GM13977 (cell line): Measurements from ENCODE around the gene OR4Q3.
"Not testable (repeated sequence)": the region's sequence is repeated elsewhere in the genome, so short reads cannot be mapped to it uniquely, and the experiment has no call there.

ENCODE experiments used
- DNase-seq: peaks from one replicate; pipeline ENCODE4 v3.0.0; 2012; ENCODE audit warnings: low spot score
- in situ Hi-C: fragments of 300-500 bp; cut with MboI; formaldehyde crosslinking; loops from one replicate; pipeline ENCODE4 v1.12.0; 2022; ENCODE audit warnings: low sequenced_read_pairs, low pct_unique_long_range_greater_than_20kb, mixed read lengths, inconsistent platforms; ENCODE audit not compliant: unreplicated experiment
- TF ChIP-seq, protein P1 (sequence below): IDR thresholded peaks from 2 replicates; pipeline ENCODE4 v1.5.1; 2012; ENCODE audit warnings: mild to moderate bottlenecking, control low read depth; ENCODE audit not compliant: insufficient read depth; ENCODE audit errors: extremely low read depth, missing control alignments

The OR4Q3 gene

GRCh38 chr14:19743256-19743655 lies at the start of gene OR4Q3:
OR4Q3 (plus strand) TSS chr14:19743571.
- TF ChIP-seq, protein P1, sequence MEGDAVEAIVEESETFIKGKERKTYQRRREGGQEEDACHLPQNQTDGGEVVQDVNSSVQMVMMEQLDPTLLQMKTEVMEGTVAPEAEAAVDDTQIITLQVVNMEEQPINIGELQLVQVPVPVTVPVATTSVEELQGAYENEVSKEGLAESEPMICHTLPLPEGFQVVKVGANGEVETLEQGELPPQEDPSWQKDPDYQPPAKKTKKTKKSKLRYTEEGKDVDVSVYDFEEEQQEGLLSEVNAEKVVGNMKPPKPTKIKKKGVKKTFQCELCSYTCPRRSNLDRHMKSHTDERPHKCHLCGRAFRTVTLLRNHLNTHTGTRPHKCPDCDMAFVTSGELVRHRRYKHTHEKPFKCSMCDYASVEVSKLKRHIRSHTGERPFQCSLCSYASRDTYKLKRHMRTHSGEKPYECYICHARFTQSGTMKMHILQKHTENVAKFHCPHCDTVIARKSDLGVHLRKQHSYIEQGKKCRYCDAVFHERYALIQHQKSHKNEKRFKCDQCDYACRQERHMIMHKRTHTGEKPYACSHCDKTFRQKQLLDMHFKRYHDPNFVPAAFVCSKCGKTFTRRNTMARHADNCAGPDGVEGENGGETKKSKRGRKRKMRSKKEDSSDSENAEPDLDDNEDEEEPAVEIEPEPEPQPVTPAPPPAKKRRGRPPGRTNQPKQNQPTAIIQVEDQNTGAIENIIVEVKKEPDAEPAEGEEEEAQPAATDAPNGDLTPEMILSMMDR = no peak
- in situ Hi-C loops = no loop called here
- DNase-seq = no peak

GRCh38 chr14:19729359-19729758 lies 14.0 kb upstream of the OR4Q3 start:
- in situ Hi-C loops = no loop called here
- DNase-seq = no peak
- TF ChIP-seq, protein P1 = no peak

DNA sequence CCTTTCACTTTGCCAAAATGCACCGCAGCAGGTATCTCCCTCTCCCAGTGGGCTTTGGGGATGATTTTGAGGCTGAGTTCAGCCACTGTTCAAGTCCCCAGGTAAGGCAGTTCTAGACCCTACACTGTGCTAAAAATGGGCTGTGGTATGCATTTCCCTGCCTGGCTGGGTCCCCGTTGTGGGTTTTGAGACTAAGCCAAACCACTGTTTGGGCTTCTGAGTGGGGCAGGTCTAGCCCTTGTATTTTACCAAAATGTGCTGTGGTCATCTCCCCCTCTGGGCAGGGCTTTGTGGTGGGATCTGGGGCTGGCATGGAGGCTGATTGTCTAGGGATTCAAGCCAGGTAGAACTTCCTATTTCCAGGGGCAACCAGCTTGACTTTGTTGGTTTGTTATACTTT lies 13.6 kb upstream of the OR4Q3 start:
- TF ChIP-seq, protein P1 = no peak
- DNase-seq = no peak
- in situ Hi-C loops = no loop called here

- in situ Hi-C loops, DNase-seq: not testable (repeated sequence)
Measured at GRCh38 chr14:19733893-19734292, 9.5 kb upstream of the OR4Q3 start.

DNA sequence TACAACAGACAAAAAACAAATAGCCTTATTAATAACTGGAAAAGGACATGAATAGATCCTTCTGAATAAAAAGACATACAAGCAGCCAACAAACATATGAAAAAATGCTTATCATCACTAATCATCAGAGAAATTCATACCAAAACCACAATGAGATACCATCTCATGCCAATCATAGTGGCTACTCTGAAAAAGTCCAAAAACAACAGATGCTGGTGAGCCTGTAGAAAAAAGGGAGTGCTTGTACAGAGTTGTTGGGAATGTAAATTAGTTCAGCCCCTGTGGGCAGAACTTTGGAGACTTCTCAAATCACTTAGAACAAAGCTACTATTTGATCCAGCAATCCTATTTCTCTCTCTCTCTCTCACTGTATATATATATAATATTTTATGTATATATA lies 8.9 kb downstream of the OR4Q3 start:
- in situ Hi-C loops, DNase-seq: not testable (repeated sequence)

DNA sequence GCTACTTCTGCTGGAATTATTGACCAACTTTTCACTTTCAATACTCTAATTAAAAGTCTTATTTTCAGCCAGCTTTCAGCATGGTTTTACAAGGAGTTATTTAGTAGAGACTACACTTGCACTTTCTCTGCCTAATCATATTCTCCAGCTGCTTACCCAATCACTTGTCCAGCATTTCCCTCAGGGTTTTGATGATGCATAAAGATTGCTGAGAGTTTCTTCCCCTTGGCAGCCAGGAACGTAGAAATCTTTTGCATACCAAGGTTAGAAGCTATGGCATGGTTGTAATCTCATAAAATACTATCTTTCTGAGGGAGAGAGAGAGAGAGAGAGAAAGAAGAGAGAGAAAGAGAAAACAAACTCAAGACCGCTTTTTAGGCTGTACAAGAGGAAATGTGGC lies 10.8 kb downstream of the OR4Q3 start:
- in situ Hi-C loops = no loop called here
- TF ChIP-seq, protein P1 = no peak
- DNase-seq = no peak

DNA sequence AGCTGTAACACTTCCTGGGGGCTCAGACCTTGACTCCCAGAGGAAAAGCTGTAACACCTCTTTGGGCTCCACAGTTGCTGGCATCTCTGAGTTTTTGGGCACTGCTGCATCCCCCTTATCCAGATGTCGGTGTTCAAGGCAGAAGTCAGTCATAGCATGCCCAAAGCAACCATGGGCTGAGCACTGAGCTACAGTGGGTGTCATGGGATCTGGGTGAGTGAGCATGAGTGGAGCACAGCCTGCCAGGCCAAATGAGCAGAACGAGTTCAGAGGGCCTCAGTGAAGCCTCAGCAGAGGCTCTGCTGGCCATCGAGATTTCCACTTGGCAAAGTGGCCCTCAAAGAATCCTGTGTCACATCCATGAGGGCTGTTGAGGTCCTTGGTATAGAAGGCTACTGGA lies 28.1 kb downstream of the OR4Q3 start:
- in situ Hi-C loops, DNase-seq: not testable (repeated sequence)

- no peak for DNase-seq
- in situ Hi-C loops = no loop called here
Measured at GRCh38 chr14:19771895-19772430, 28.6 kb downstream of the OR4Q3 start.

GRCh38 chr14:19772454-19772853 lies 29.1 kb downstream of the OR4Q3 start:
- in situ Hi-C loops, DNase-seq: not testable (repeated sequence)

More at GRCh38 chr14:19771895-19772430, 28.6 kb downstream of the OR4Q3 start:
- TF ChIP-seq, protein P1 = no peak

DNA sequence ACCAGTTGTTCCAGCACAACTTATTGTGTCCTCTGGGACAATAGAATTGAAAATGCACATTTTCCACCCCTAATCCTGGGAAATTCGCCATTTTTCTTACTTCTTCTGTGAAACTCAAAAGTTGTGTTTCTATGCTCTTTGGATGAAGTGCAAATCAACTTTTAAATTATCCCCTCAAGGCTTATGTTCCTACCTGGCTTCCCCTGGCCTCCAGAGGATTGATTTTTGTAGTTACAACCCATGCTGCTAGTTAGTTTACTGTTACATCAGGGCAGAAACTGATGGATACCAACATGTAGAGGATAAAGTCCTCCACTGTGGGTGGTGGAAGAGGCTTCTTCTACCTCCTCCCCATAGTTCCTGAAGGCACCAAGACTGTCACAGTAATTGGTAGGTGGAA lies 29.8 kb downstream of the OR4Q3 start, which contains the start of gene OR4M1:
OR4M1 (plus strand) TSS at position 301 of the 400 bp plus-strand sequence. CDS start 6,819 bp downstream, outside the sequence.
- in situ Hi-C loops, DNase-seq: not testable (repeated sequence)
